ENCODE results near the gene PCID2. TPM values are rescaled to one million over a fixed set of nuclear protein-coding genes. Genes with fewer than 3 reads are reported as not detected.
A peak's percentile ranks its signal among the peaks of the same experiment; 100 is the strongest.

The PCID2 gene
- total and polyA plus RNA-seq, 2 of the 13 experiments (the other 11 are each of a cell fraction or from before 2014, with no cell fraction given): 65.0 to 111 TPM

GRCh38 chr13:113138792-113139551 is 69.5 kb downstream of the PCID2 start (continued):
- TF ChIP-seq HOXA5 (CRISPR knock-in tag; IDR thresholded peaks at IDR 0.05) (0 out of 2 replicates have a peak, but pooled peaks have one; percentile 71), ELF3 (CRISPR knock-in tag; IDR thresholded peaks at IDR 0.05) (peak; percentile 96), ZNF563 (CRISPR knock-in tag; IDR thresholded peaks at IDR 0.05) (peak; percentile 81), SIN3A (IDR thresholded peaks at IDR 0.05; ENCODE audit: borderline replicate concordance, low read depth, low read length) (peak; percentile 93), ZNF343 (CRISPR knock-in tag; IDR thresholded peaks at IDR 0.05) (0 out of 2 replicates have a peak, but pooled peaks have one; percentile 58), PRDM15 (CRISPR knock-in tag; IDR thresholded peaks at IDR 0.05) (no peak), EP300 (IDR thresholded peaks at IDR 0.05; ENCODE audit: low read depth in 2 of 2, low read length in 2 of 2) (peak; percentile 67 to 95; a peak in 2 of 4 replicates), EP300 (CRISPR knock-in tag; IDR thresholded peaks at IDR 0.05; ENCODE audit: borderline replicate concordance) (peak; percentile 90), SNAPC2 (CRISPR knock-in tag; IDR thresholded peaks at IDR 0.05) (peak; percentile 48; the same call in 1 of the 2 replicates), SIX1 (CRISPR knock-in tag; IDR thresholded peaks at IDR 0.05; ENCODE audit: borderline replicate concordance) (peak; percentile 90), NFATC3 (CRISPR knock-in tag; IDR thresholded peaks at IDR 0.05) (no peak), ARHGAP35 (CRISPR knock-in tag; IDR thresholded peaks at IDR 0.05; ENCODE audit: borderline replicate concordance) (no peak), ZNF619 (CRISPR knock-in tag; IDR thresholded peaks at IDR 0.05) (peak; percentile 79; the same call in 1 of the 2 replicates), KLF13 (CRISPR knock-in tag; IDR thresholded peaks at IDR 0.05) (no peak), ZNF614 (CRISPR knock-in tag; IDR thresholded peaks at IDR 0.05; ENCODE audit: borderline replicate concordance) (peak; percentile 52; the same call in 1 of the 2 replicates), DMTF1 (CRISPR knock-in tag; IDR thresholded peaks at IDR 0.05) (no peak), NBN (conservative IDR thresholded peaks at IDR 0.05) (no peak), ZBTB37 (CRISPR knock-in tag; IDR thresholded peaks at IDR 0.05) (peak; percentile 71; the same call in 1 of the 2 replicates), ZNF510 (CRISPR knock-in tag; IDR thresholded peaks at IDR 0.05; ENCODE audit: low read depth) (no peak), ZNF703 (CRISPR knock-in tag; IDR thresholded peaks at IDR 0.05; ENCODE audit: borderline replicate concordance) (no peak), PCBP2 (optimal IDR thresholded peaks at IDR 0.05; ENCODE audit: low read depth, low read length, poor library complexity, severe bottlenecking) (no peak), ASH2L (IDR thresholded peaks at IDR 0.05; ENCODE audit: insufficient read length, low read depth, low read length) (peak; percentile 81), TOPORS (CRISPR knock-in tag; IDR thresholded peaks at IDR 0.05) (no peak)

Measured in HepG2 (cell line).